ENCODE measurements around the gene LIPC.
"Not testable (repeated sequence)": the region's sequence is repeated elsewhere in the genome, so short reads cannot be mapped to it uniquely, and the experiment has no call there.

Gene LIPC

GRCh38 chr15:58595516-58596263 lies 163.9 kb downstream of the LIPC start:
- DNase-seq, result no peak

- DNase-seq, result no peak
Observed at GRCh38 chr15:58597943-58598828, 166.4 kb downstream of the LIPC start.

- DNase-seq, result no peak
Observed at GRCh38 chr15:58598829-58599210, 167.0 kb downstream of the LIPC start.

- DNase-seq, result no peak
Observed at GRCh38 chr15:58602823-58603222, 171.0 kb downstream of the LIPC start.

GRCh38 chr15:58603927-58604326 lies 172.1 kb downstream of the LIPC start:
- not testable (repeated sequence) for DNase-seq

- no peak for DNase-seq
Observed at GRCh38 chr15:58604455-58604923, 172.7 kb downstream of the LIPC start.

GRCh38 chr15:58605931-58606530 lies 174.2 kb downstream of the LIPC start:
- DNase-seq, result no peak

- no peak for DNase-seq
Observed at GRCh38 chr15:58606577-58607080, 174.8 kb downstream of the LIPC start.

- DNase-seq, result no peak
Observed at GRCh38 chr15:58608129-58608590, 176.4 kb downstream of the LIPC start.

GRCh38 chr15:58608711-58609110 lies 176.9 kb downstream of the LIPC start:
- DNase-seq, result no peak

- DNase-seq, result no peak
Observed at GRCh38 chr15:58611731-58612676, 180.2 kb downstream of the LIPC start.

GRCh38 chr15:58616171-58616570 lies 184.4 kb downstream of the LIPC start:
- DNase-seq, result no peak

All from amniotic stem cell (primary cell).